Panc1 (cell line): ENCODE measurements around the gene PRORP. TPM values are rescaled to one million over a fixed set of nuclear protein-coding genes. Genes with fewer than 3 reads are reported as not detected.

Source experiments
- ATAC-seq: fragments of 200-7000 bp; cut with Tn5 transposase; 2 replicates; pipeline ENCODE4 v1.9.1; 2020; ENCODE audit warnings: mild to moderate bottlenecking, moderate library complexity
- BruUV-seq: library from RNA; stranded (reverse); fragments of 400-500 nt; replicated peaks from 2 replicates; lab custom pipeline; 2021; lab: Mats Ljungman, UMichigan
- CTCF ChIA-PET: fragments of 300-600 bp; sonication (Branson Sonifier 250); formaldehyde crosslinking; loops from one replicate; lab custom pipeline; 2022; ENCODE audit warnings: antibody characterized with exemption; lab: Charles Lee
- POLR2A ChIA-PET: fragments of 300-600 bp; sonication (Branson Sonifier 250); formaldehyde crosslinking; loops from one replicate; lab custom pipeline; 2022; ENCODE audit warnings: antibody characterized with exemption; lab: Charles Lee
- DNase-seq: peaks from one replicate; pipeline ENCODE4 v3.0.0-alpha.2; 2010; ENCODE audit warnings: low read depth, low spot score
- H3K27ac ChIP-seq: 2 replicates; pipeline ENCODE4 v1.5.1; 2011; ENCODE audit warnings: mild to moderate bottlenecking, low read length, inconsistent platforms
- H3K27me3 ChIP-seq: fragments of 200-500 bp; sonication (Bioruptor generic); 2 replicates; pipeline ENCODE4 v1.6.0; 2014; ENCODE audit warnings: low read length, inconsistent platforms; ENCODE audit not compliant: control insufficient read depth, insufficient read depth
- H3K36me3 ChIP-seq: fragments of 200-500 bp; sonication (Bioruptor generic); 2 replicates; pipeline ENCODE4 v1.5.1; 2014; ENCODE audit warnings: inconsistent platforms, mild to moderate bottlenecking, low read length, moderate library complexity; ENCODE audit not compliant: control insufficient read depth, insufficient read depth
- H3K4me1 ChIP-seq: 2 replicates; pipeline ENCODE4 v1.5.1; 2011; ENCODE audit warnings: inconsistent platforms, mild to moderate bottlenecking, low read length, moderate library complexity; ENCODE audit not compliant: control insufficient read depth, insufficient read depth
- H3K4me3 ChIP-seq, 2 experiments: 2 replicates each; pipeline ENCODE4 v1.5.1; 2011 to 2012; ENCODE audit warnings: low read depth in 2 of 2, low read length in 2 of 2, mild to moderate bottlenecking in 2 of 2, inconsistent platforms in 1 of 2, moderate library complexity in 1 of 2
- H3K9me3 ChIP-seq: fragments of 200-500 bp; sonication (Bioruptor generic); 2 replicates; pipeline ENCODE4 v1.5.1; 2014; ENCODE audit warnings: low read depth, mild to moderate bottlenecking, inconsistent platforms, low read length, moderate library complexity; ENCODE audit not compliant: control insufficient read depth, insufficient read depth
- POLR2AphosphoS5 ChIP-seq: IDR thresholded peaks from 2 replicates; pipeline ENCODE4 v1.6.1; 2012; ENCODE audit warnings: mild to moderate bottlenecking, low read depth, low read length, moderate library complexity
- SIN3A ChIP-seq: IDR thresholded peaks from 2 replicates; pipeline ENCODE4 v1.6.1; 2012; ENCODE audit warnings: low read depth, mild to moderate bottlenecking, low read length, moderate library complexity, borderline replicate concordance; ENCODE audit not compliant: insufficient read depth
- TCF7L2 ChIP-seq: IDR thresholded peaks from 2 replicates; pipeline ENCODE4 v1.6.1; 2011; ENCODE audit warnings: mild to moderate bottlenecking, low read depth, low read length, inconsistent platforms
- in situ Hi-C: cut with HindIII; loops from 2 replicates; pipeline ENCODE4 v1.10.0; 2016; ENCODE audit warnings: low sequenced_read_pairs, low pct_unique_long_range_greater_than_20kb
- intact Hi-C: fragments of 100-400 bp; cut with micrococcal nuclease; formaldehyde crosslinking; loops from one replicate; pipeline ENCODE4 v1.10.0; 2022; ENCODE audit not compliant: unreplicated experiment
- total RNA-seq: library from RNA; stranded (reverse); gene quantifications from one replicate; pipeline ENCODE4 v1.2.1, GENCODE V29; 2021; ENCODE audit not compliant: unreplicated experiment
- TF ChIP-seq, protein P1 (sequence below), 2 experiments: IDR thresholded peaks; 2 replicates each; pipeline ENCODE4 v1.6.1; 2011 to 2012; ENCODE audit warnings: low read depth in 2 of 2, control low read depth in 1 of 2, low read length in 1 of 2, mild to moderate bottlenecking in 1 of 2, moderate library complexity in 1 of 2; ENCODE audit not compliant: insufficient read depth in 1 of 2
- TF ChIP-seq, protein P2 (sequence below): fragments of 450-650 bp; IDR thresholded peaks from 2 replicates; pipeline ENCODE4 v1.5.1; 2017; ENCODE audit warnings: mild to moderate bottlenecking

The PRORP gene
- total RNA-seq, 1 experiment from 2014 or later = 28.1 TPM

DNA sequence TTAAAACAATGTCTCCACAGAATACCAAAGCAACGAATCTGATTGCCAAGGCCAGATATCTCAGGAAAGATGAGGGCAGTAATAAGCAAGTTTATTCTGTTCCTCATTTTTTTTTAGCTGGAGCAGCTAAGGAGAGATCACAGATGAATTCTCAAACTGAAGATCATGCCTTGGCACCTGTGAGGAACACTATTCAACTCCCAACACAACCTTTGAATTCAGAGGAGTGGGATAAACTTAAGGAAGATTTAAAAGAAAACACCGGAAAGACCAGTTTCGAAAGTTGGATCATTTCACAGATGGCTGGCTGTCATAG is 994 bp downstream of the PRORP start:
- intact Hi-C loops = no loop called here
- no peaks in the 10 kb centered on the region for H3K36me3 ChIP-seq
- H3K27me3 ChIP-seq = no peaks in the 10 kb centered on the region
- H3K27ac ChIP-seq = peak overlapping the region; percentile 99
- no peaks in the 10 kb centered on the region for H3K9me3 ChIP-seq
- DNase-seq = no peak
- BruUV-seq = no TSS peak
- in situ Hi-C loops = no loop called here
- ATAC-seq = no peak
- POLR2A ChIA-PET = no interaction called here
- H3K4me1 ChIP-seq = peaks cover 17% of the 10 kb centered on the region; the same call in 1 of the 2 replicates
- TF ChIP-seq TCF7L2 (no peak), POLR2AphosphoS5 (no peak), SIN3A (no peak)
- TF ChIP-seq, protein P1, sequence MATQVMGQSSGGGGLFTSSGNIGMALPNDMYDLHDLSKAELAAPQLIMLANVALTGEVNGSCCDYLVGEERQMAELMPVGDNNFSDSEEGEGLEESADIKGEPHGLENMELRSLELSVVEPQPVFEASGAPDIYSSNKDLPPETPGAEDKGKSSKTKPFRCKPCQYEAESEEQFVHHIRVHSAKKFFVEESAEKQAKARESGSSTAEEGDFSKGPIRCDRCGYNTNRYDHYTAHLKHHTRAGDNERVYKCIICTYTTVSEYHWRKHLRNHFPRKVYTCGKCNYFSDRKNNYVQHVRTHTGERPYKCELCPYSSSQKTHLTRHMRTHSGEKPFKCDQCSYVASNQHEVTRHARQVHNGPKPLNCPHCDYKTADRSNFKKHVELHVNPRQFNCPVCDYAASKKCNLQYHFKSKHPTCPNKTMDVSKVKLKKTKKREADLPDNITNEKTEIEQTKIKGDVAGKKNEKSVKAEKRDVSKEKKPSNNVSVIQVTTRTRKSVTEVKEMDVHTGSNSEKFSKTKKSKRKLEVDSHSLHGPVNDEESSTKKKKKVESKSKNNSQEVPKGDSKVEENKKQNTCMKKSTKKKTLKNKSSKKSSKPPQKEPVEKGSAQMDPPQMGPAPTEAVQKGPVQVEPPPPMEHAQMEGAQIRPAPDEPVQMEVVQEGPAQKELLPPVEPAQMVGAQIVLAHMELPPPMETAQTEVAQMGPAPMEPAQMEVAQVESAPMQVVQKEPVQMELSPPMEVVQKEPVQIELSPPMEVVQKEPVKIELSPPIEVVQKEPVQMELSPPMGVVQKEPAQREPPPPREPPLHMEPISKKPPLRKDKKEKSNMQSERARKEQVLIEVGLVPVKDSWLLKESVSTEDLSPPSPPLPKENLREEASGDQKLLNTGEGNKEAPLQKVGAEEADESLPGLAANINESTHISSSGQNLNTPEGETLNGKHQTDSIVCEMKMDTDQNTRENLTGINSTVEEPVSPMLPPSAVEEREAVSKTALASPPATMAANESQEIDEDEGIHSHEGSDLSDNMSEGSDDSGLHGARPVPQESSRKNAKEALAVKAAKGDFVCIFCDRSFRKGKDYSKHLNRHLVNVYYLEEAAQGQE (IDR thresholded peaks at IDR 0.05; ENCODE audit: insufficient read depth in 1 of 2, low read depth in 2 of 2, low read length in 1 of 2) = no peak
- TF ChIP-seq, protein P2, sequence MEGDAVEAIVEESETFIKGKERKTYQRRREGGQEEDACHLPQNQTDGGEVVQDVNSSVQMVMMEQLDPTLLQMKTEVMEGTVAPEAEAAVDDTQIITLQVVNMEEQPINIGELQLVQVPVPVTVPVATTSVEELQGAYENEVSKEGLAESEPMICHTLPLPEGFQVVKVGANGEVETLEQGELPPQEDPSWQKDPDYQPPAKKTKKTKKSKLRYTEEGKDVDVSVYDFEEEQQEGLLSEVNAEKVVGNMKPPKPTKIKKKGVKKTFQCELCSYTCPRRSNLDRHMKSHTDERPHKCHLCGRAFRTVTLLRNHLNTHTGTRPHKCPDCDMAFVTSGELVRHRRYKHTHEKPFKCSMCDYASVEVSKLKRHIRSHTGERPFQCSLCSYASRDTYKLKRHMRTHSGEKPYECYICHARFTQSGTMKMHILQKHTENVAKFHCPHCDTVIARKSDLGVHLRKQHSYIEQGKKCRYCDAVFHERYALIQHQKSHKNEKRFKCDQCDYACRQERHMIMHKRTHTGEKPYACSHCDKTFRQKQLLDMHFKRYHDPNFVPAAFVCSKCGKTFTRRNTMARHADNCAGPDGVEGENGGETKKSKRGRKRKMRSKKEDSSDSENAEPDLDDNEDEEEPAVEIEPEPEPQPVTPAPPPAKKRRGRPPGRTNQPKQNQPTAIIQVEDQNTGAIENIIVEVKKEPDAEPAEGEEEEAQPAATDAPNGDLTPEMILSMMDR = no peak
- H3K4me3 ChIP-seq = peak overlapping the region; percentile 87 to 94
- CTCF ChIA-PET = no interaction called here

DNA sequence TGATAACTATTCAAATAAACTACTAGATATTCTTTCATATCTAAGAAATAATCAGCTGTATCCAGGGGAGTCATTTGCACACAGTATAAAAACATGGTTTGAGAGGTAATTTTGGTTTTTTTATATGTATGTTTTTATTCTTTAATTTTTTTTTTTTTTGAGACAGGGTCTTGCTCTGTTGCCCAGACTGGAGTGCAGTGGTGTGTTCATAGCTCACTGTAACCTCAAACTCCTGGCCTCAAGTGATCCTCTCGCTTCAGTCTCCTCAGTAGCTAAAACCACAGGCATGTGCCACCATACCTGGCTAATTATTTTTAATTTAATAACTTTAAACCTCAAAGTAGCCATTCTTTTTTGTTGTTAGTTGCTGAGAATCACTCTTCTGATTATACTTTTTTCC is 1.8 kb downstream of the PRORP start:
- DNase-seq = no peak
- peak overlapping the region; percentile 99; the same call in 1 of the 2 replicates for H3K27ac ChIP-seq
- no peaks in the 10 kb centered on the region for H3K27me3 ChIP-seq
- no TSS peak for BruUV-seq
- ATAC-seq = no peak
- in situ Hi-C loops = no loop called here
- no peaks in the 10 kb centered on the region for H3K36me3 ChIP-seq
- TF ChIP-seq TCF7L2 (no peak), POLR2AphosphoS5 (no peak)
- TF ChIP-seq, protein P2 = no peak
- CTCF ChIA-PET = interaction anchor here (0.7 kb wide), 1 partner anchor 246 kb away, joined by 6 read pairs; no protein-coding TSS in a partner anchor
- intact Hi-C loops = no loop called here
- H3K4me3 ChIP-seq = peak overlapping the region; percentile 87 to 94; a peak in 2 of 4 replicates
- peaks cover 17% of the 10 kb centered on the region; the same call in 1 of the 2 replicates for H3K4me1 ChIP-seq
- no peaks in the 10 kb centered on the region for H3K9me3 ChIP-seq
- POLR2A ChIA-PET = no interaction called here
